ENCODE measurements around the gene NRAP.
A peak's percentile ranks its signal among the peaks of the same experiment; 100 is the strongest.

The NRAP gene

GRCh38 chr10:113690749-113691148 is 26.9 kb upstream of the NRAP start:
- Histone ChIP-seq H3K9me2 (replicated peaks; ENCODE audit: low read depth, low read length) (no peaks in the 10 kb centered on the region), H3K4me1 (ENCODE audit: insufficient read depth, low read length, poor library complexity, severe bottlenecking) (no peaks in the 10 kb centered on the region), H3K79me2 (ENCODE audit: insufficient read depth, low read length) (peaks cover 88% of the 10 kb centered on the region), H3K9me3 (ENCODE audit: insufficient read depth, low read depth, low read length) (peaks cover 26% of the 10 kb centered on the region; the same call in 1 of the 2 replicates), H3F3A (ENCODE audit: low read depth) (no peaks in the 10 kb centered on the region), H3K9ac (ENCODE audit: low read depth, low read length, poor library complexity, severe bottlenecking) (no peak overlapping the region), H3K27me3 (ENCODE audit: insufficient read depth, low read length, poor library complexity, severe bottlenecking) (no peaks in the 10 kb centered on the region), H3K36me3 (ENCODE audit: insufficient read depth, low read length) (peaks cover 39% of the 10 kb centered on the region), H3K4me2 (ENCODE audit: low read depth, low read length, poor library complexity, severe bottlenecking) (no peak overlapping the region), H2AFZ (ENCODE audit: low read length) (no peak overlapping the region), H4K20me1 (ENCODE audit: insufficient read depth, low read length, poor library complexity, severe bottlenecking) (no peaks in the 10 kb centered on the region), H3K4me3 (ENCODE audit: low read length, poor library complexity, severe bottlenecking) (no peak overlapping the region)
- no peak for TF ChIP-seq CTCF (conservative IDR thresholded peaks at IDR 0.05; ENCODE audit: low read length)
- TF ChIP-seq EZH2phosphoT487 (IDR thresholded peaks at IDR 0.05; ENCODE audit: borderline replicate concordance), result no peak

- TF ChIP-seq CTCF (conservative IDR thresholded peaks at IDR 0.05; ENCODE audit: low read length) (no peak), EZH2phosphoT487 (IDR thresholded peaks at IDR 0.05; ENCODE audit: borderline replicate concordance) (no peak)
- Histone ChIP-seq H3K36me3 (ENCODE audit: insufficient read depth, low read length) (peaks cover 33% of the 10 kb centered on the region), H3K4me1 (ENCODE audit: insufficient read depth, low read length, poor library complexity, severe bottlenecking) (no peaks in the 10 kb centered on the region), H4K20me1 (ENCODE audit: insufficient read depth, low read length, poor library complexity, severe bottlenecking) (no peaks in the 10 kb centered on the region), H3K9ac (ENCODE audit: low read depth, low read length, poor library complexity, severe bottlenecking) (no peak overlapping the region), H3K4me2 (ENCODE audit: low read depth, low read length, poor library complexity, severe bottlenecking) (no peak overlapping the region), H3K4me3 (ENCODE audit: low read length, poor library complexity, severe bottlenecking) (no peak overlapping the region), H3K9me2 (replicated peaks; ENCODE audit: low read depth, low read length) (no peaks in the 10 kb centered on the region), H3F3A (ENCODE audit: low read depth) (no peaks in the 10 kb centered on the region), H3K9me3 (ENCODE audit: insufficient read depth, low read depth, low read length) (peaks cover 26% of the 10 kb centered on the region; the same call in 1 of the 2 replicates), H3K79me2 (ENCODE audit: insufficient read depth, low read length) (peaks cover 90% of the 10 kb centered on the region), H3K27me3 (ENCODE audit: insufficient read depth, low read length, poor library complexity, severe bottlenecking) (no peaks in the 10 kb centered on the region), H2AFZ (ENCODE audit: low read length) (no peak overlapping the region)
Observed at GRCh38 chr10:113689574-113689973, 25.7 kb upstream of the NRAP start.

- peaks cover 92% of the 10 kb centered on the region for H3K79me2 ChIP-seq (ENCODE audit: insufficient read depth, low read length)
- H3K36me3 ChIP-seq (ENCODE audit: insufficient read depth, low read length), result peaks cover 31% of the 10 kb centered on the region
- H2AFZ ChIP-seq (ENCODE audit: low read length), result no peak overlapping the region
- no peaks in the 10 kb centered on the region for H3F3A ChIP-seq (ENCODE audit: low read depth)
- H3K27me3 ChIP-seq (ENCODE audit: insufficient read depth, low read length, poor library complexity, severe bottlenecking), result no peaks in the 10 kb centered on the region
- H3K4me3 ChIP-seq (ENCODE audit: low read length, poor library complexity, severe bottlenecking), result no peak overlapping the region
- peaks cover 25% of the 10 kb centered on the region; the same call in 1 of the 2 replicates for H3K9me3 ChIP-seq (ENCODE audit: insufficient read depth, low read depth, low read length)
- no peaks in the 10 kb centered on the region for H3K9me2 ChIP-seq (replicated peaks; ENCODE audit: low read depth, low read length)
- no peaks in the 10 kb centered on the region for H3K4me1 ChIP-seq (ENCODE audit: insufficient read depth, low read length, poor library complexity, severe bottlenecking)
- no peak for TF ChIP-seq EZH2phosphoT487 (IDR thresholded peaks at IDR 0.05; ENCODE audit: borderline replicate concordance)
- no peak for TF ChIP-seq CTCF (conservative IDR thresholded peaks at IDR 0.05; ENCODE audit: low read length)
- no peak overlapping the region for H3K9ac ChIP-seq (ENCODE audit: low read depth, low read length, poor library complexity, severe bottlenecking)
- H4K20me1 ChIP-seq (ENCODE audit: insufficient read depth, low read length, poor library complexity, severe bottlenecking), result no peaks in the 10 kb centered on the region
- H3K4me2 ChIP-seq (ENCODE audit: low read depth, low read length, poor library complexity, severe bottlenecking), result peak overlapping the region; percentile 25
Observed at GRCh38 chr10:113689057-113689456, 25.2 kb upstream of the NRAP start.
